Suprapubic skin (tissue), 3 donors: Measurements from ENCODE around the gene RPS6KA2.

ENCODE experiments used
- CTCF ChIP-seq, 2 donors: fragments of 200-600 bp in 1 of 2; fragments of 450-650 bp in 1 of 2; sonication (generic) in 1 of 2; IDR thresholded peaks; one replicate each; pipeline ENCODE4 v1.5.1; 2016 to 2019; ENCODE audit warnings: antibody characterized with exemption in 2 of 2, mild to moderate bottlenecking in 1 of 2, moderate library complexity in 1 of 2
- POLR2A ChIP-seq, 2 donors: fragments of 450-650 bp; IDR thresholded peaks; one replicate each; pipeline ENCODE4 v1.6.1; 2017; ENCODE audit warnings: antibody characterized with exemption in 2 of 2, mild to moderate bottlenecking in 2 of 2, moderate library complexity in 2 of 2

- TF ChIP-seq POLR2A (IDR thresholded peaks at IDR 0.05) (no peak), CTCF (IDR thresholded peaks at IDR 0.05) (no peak)
Observed at GRCh38 chr6:166604328-166604727, 22.7 kb downstream of the RPS6KA2 start.
